ENCODE measurements around the gene NRAP. TPM values are rescaled to one million over a fixed set of nuclear protein-coding genes. Genes with fewer than 3 reads are reported as not detected.

NRAP gene
- total RNA-seq, 1 donor from 2014 or later = 0.06 TPM

DNA sequence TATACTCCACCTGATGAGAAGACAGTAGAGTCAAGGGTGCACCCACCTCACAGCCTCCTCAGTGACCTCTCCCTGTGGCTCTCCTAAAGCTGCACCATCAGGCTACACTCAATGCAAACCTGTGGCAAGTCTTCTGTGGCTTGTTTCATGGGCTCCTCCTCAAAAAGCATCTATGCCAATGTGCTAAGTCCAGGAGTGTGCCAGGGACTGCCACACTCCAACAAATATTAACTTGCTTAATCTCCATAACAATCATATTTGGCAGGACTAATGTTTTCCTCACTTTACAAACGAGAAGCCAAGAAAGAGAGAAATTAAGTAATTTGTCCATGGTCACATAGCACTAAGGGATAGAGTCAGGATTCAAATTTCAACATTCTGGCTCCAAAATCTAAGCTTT, 11.9 kb downstream of the NRAP start:
- ATAC-seq = no peak
- Histone ChIP-seq H3K4me3 (no peak overlapping the region), H3K36me3 (no peaks in the 10 kb centered on the region), H3K4me1 (no peaks in the 10 kb centered on the region), H3K9me3 (no peaks in the 10 kb centered on the region), H3K27ac (no peak overlapping the region), H3K27me3 (no peaks in the 10 kb centered on the region)
- no peak for DNase-seq
- TF ChIP-seq, protein P1, sequence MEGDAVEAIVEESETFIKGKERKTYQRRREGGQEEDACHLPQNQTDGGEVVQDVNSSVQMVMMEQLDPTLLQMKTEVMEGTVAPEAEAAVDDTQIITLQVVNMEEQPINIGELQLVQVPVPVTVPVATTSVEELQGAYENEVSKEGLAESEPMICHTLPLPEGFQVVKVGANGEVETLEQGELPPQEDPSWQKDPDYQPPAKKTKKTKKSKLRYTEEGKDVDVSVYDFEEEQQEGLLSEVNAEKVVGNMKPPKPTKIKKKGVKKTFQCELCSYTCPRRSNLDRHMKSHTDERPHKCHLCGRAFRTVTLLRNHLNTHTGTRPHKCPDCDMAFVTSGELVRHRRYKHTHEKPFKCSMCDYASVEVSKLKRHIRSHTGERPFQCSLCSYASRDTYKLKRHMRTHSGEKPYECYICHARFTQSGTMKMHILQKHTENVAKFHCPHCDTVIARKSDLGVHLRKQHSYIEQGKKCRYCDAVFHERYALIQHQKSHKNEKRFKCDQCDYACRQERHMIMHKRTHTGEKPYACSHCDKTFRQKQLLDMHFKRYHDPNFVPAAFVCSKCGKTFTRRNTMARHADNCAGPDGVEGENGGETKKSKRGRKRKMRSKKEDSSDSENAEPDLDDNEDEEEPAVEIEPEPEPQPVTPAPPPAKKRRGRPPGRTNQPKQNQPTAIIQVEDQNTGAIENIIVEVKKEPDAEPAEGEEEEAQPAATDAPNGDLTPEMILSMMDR (IDR thresholded peaks at IDR 0.05) = no peak
- intact Hi-C loops (cut with DNase I) = no loop called here

DNA sequence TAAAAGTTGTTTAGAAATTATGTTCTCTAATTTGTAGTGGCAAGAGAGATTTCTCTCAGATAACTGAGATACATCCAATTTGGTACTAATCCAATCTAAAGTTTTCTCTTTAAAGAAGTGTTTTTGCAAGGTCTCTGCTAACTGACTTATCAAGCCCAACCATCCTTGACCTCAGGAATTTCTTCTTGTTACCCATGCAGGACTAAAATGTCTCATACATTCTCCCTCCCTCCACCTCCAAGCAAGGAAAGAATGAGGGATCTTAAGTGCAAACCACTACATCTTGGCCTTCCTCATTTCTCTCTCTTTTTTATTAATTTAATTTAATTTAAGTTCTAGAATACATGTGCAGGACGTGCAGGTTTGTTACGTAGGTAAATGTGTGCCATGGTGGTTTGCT, 12.8 kb downstream of the NRAP start:
- intact Hi-C loops (cut with DNase I) = no loop called here

DNA sequence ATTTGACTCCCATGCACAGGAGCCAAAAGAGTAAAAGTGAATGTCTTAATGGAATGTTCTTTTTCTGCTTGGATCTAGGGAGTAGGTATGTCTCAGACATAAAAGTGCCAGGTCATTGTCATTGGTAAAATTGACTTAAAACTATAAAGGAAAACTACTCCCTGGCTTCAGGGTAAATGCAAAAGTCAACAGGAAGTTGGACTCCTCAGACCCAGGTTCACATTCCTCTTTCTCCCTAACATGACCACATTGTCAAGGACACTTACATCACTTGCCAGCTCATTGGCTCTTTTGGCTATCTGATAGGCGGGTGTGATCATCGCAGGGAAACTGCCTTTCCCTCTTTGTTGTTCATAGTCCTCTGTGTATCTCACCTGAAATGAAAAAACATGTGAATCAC, 13.7 kb downstream of the NRAP start:
- intact Hi-C loops (cut with DNase I) = no loop called here
- Histone ChIP-seq H3K27ac (no peak overlapping the region), H3K4me1 (no peaks in the 10 kb centered on the region)

More for the DNA sequence above, 12.8 kb downstream of the NRAP start:
- no peak for DNase-seq
- Histone ChIP-seq H3K36me3 (no peaks in the 10 kb centered on the region), H3K27ac (no peak overlapping the region), H3K9me3 (no peaks in the 10 kb centered on the region), H3K4me3 (no peak overlapping the region), H3K4me1 (no peaks in the 10 kb centered on the region), H3K27me3 (no peaks in the 10 kb centered on the region)
- TF ChIP-seq, protein P1 (IDR thresholded peaks at IDR 0.05) = no peak
- ATAC-seq = no peak

DNA sequence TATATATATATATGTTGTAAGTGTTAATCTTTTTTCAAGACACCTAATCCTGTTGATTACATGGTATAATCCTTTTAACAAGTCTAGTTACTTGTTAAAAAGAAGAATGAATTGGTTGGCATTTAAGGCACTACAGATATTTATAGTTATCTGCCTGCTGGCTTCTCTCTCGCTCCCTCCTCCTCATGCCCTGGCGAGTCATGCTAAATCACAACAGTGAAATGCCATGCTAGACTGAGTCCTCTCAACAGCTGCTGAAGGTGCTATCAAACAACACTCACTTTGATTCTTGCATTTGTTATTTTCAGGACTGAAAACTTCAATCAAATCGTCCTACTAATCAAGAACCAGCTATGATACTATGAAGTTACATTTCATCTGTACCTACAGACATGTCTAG, 15.4 kb downstream of the NRAP start:
- intact Hi-C loops (cut with DNase I) = no loop called here
- Histone ChIP-seq H3K4me1 (peaks cover 4% of the 10 kb centered on the region), H3K4me3 (no peak overlapping the region), H3K27me3 (no peaks in the 10 kb centered on the region), H3K27ac (no peak overlapping the region), H3K36me3 (no peaks in the 10 kb centered on the region), H3K9me3 (no peaks in the 10 kb centered on the region)
- TF ChIP-seq, protein P1 (IDR thresholded peaks at IDR 0.05) = no peak
- no peak for DNase-seq
- ATAC-seq = no peak

More for the DNA sequence above, 13.7 kb downstream of the NRAP start:
- no peaks in the 10 kb centered on the region for H3K36me3 ChIP-seq
- DNase-seq = no peak
- no peak for ATAC-seq
- TF ChIP-seq, protein P1 (IDR thresholded peaks at IDR 0.05) = no peak
- H3K4me3 ChIP-seq = no peak overlapping the region
- H3K27me3 ChIP-seq = no peaks in the 10 kb centered on the region
- no peaks in the 10 kb centered on the region for H3K9me3 ChIP-seq

DNA sequence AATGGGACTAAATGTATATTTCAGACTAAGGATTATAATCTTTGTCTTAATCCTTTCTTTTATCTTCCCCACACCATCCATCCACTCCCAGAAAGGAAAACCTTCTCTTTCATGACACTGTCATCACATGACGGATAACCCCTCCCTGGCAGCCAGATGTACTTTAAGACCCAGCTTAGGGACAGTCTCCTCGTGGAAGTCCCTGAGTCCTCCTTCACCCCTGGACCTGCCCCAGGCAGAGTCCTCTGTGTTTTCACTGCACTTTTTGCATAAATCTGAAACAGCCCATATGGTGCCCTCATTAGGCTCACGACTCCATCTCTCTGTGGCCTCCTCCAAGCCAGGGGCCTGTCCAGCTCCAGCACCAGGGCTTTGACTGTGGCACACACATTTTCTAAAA, 16.0 kb downstream of the NRAP start:
- no peaks in the 10 kb centered on the region for H3K27me3 ChIP-seq
- H3K4me1 ChIP-seq = peaks cover 4% of the 10 kb centered on the region
- DNase-seq = no peak
- no peak overlapping the region for H3K27ac ChIP-seq
- TF ChIP-seq, protein P1 (IDR thresholded peaks at IDR 0.05) = no peak
- no peaks in the 10 kb centered on the region for H3K36me3 ChIP-seq
- no peaks in the 10 kb centered on the region for H3K9me3 ChIP-seq
- H3K4me3 ChIP-seq = no peak overlapping the region
- intact Hi-C loops (cut with DNase I) = no loop called here
- no peak for ATAC-seq

All from upper lobe of right lung (tissue), 1 donor.